ENCODE data around the gene TRMT11. TPM values are rescaled to one million over a fixed set of nuclear protein-coding genes. Genes with fewer than 3 reads are reported as not detected.

The TRMT11 gene
- total and polyA plus RNA-seq, 2 of the 13 experiments (the other 11 are each of a cell fraction or from before 2014, with no cell fraction given), result 42.2 to 81.9 TPM

- peak; percentile 93; the same call in 1 of the 2 replicates for TF ChIP-seq ZNF546 (CRISPR knock-in tag; conservative IDR thresholded peaks at IDR 0.05)
- no peak for TF ChIP-seq ZNF75D (CRISPR knock-in tag; IDR thresholded peaks at IDR 0.05; ENCODE audit: borderline replicate concordance)
- TF ChIP-seq ZNF335 (CRISPR knock-in tag; IDR thresholded peaks at IDR 0.05), result peak; percentile 97
- 0 out of 2 replicates have a peak, but pooled peaks have one; percentile 59 for TF ChIP-seq REXO4 (CRISPR knock-in tag; IDR thresholded peaks at IDR 0.05; ENCODE audit: borderline replicate concordance)
- TF ChIP-seq TFDP1 (CRISPR knock-in tag; IDR thresholded peaks at IDR 0.05; ENCODE audit: borderline replicate concordance), result peak; percentile 86
- TF ChIP-seq ZKSCAN1 (IDR thresholded peaks at IDR 0.05; ENCODE audit: low read length), result no peak
- TF ChIP-seq ZNF121 (CRISPR knock-in tag; IDR thresholded peaks at IDR 0.05), result no peak
- TF ChIP-seq MED13 (CRISPR knock-in tag; IDR thresholded peaks at IDR 0.05), result peak; percentile 68; the same call in 1 of the 2 replicates
- peak; percentile 77; the same call in 1 of the 2 replicates for TF ChIP-seq ZNF138 (CRISPR knock-in tag; IDR thresholded peaks at IDR 0.05; ENCODE audit: low read depth)
- TF ChIP-seq ZNF292 (CRISPR knock-in tag; IDR thresholded peaks at IDR 0.05; ENCODE audit: borderline replicate concordance, low read depth), result peak; percentile 88
- no peak for TF ChIP-seq LBX2 (CRISPR knock-in tag; IDR thresholded peaks at IDR 0.05; ENCODE audit: borderline replicate concordance)
- 0 out of 2 replicates have a peak, but pooled peaks have one; percentile 15 for TF ChIP-seq ZNF484 (CRISPR knock-in tag; IDR thresholded peaks at IDR 0.05; ENCODE audit: borderline replicate concordance, low read depth)
- 0 out of 2 replicates have a peak, but pooled peaks have one; percentile 31 for TF ChIP-seq DR1 (CRISPR knock-in tag; IDR thresholded peaks at IDR 0.05)
- peak; percentile 77 for TF ChIP-seq ARID5B (CRISPR knock-in tag; IDR thresholded peaks at IDR 0.05)
- TF ChIP-seq U2AF1 (optimal IDR thresholded peaks at IDR 0.05; ENCODE audit: low read depth, low read length), result no peak
- TF ChIP-seq KLF16 (CRISPR knock-in tag; IDR thresholded peaks at IDR 0.05), result peak in 1 of 2 experiments; percentile 39; a peak in 2 of 4 replicates
- peak; percentile 74 for TF ChIP-seq AHDC1 (CRISPR knock-in tag; IDR thresholded peaks at IDR 0.05; ENCODE audit: borderline replicate concordance)
- peak; percentile 97 for TF ChIP-seq ELF1 (CRISPR knock-in tag; IDR thresholded peaks at IDR 0.05)
Observed at GRCh38 chr6:125986301-125987025, at the start of gene TRMT11 (continued).

Data from HepG2 (cell line).